VCaP (cell line): ENCODE results near the gene SMPD3.

Experiments used
- H3K27ac ChIP-seq: fragments of 450-650 bp; 2 replicates; pipeline ENCODE4 v1.5.1; 2017
- CTCF ChIP-seq: fragments of 450-650 bp; conservative IDR thresholded peaks from 2 replicates; pipeline ENCODE4 v1.5.1; 2017; ENCODE audit warnings: mild to moderate bottlenecking, moderate library complexity

The SMPD3 gene

GRCh38 chr16:68450741-68451255 lies 2.5 kb upstream of the SMPD3 start:
- H3K27ac ChIP-seq = no peak overlapping the region
- TF ChIP-seq CTCF = no peak

GRCh38 chr16:68447653-68448359 lies 502 bp downstream of the SMPD3 start:
- TF ChIP-seq CTCF = no peak
- peak overlapping the region; percentile 60 for H3K27ac ChIP-seq

- H3K27ac ChIP-seq = peak overlapping the region; percentile 60; the same call in 1 of the 2 replicates
These were observed 1.3 kb downstream of the SMPD3 start for GRCh38 chr16:68446681-68447652.

GRCh38 chr16:68445458-68445857 lies 2.9 kb downstream of the SMPD3 start:
- TF ChIP-seq CTCF = peak; percentile 71
- no peak overlapping the region for H3K27ac ChIP-seq

More at GRCh38 chr16:68446681-68447652, 1.3 kb downstream of the SMPD3 start:
- TF ChIP-seq CTCF = no peak

GRCh38 chr16:68444056-68444657 lies 4.2 kb downstream of the SMPD3 start:
- no peak overlapping the region for H3K27ac ChIP-seq
- no peak for TF ChIP-seq CTCF

GRCh38 chr16:68436581-68436980 lies 11.7 kb downstream of the SMPD3 start:
- H3K27ac ChIP-seq = no peak overlapping the region
- no peak; the same call in 1 of the 2 replicates for TF ChIP-seq CTCF
